Endothelial cell of umbilical vein (primary cell): ENCODE results near the gene FAM114A1. TPM values are rescaled to one million over a fixed set of nuclear protein-coding genes. Genes with fewer than 3 reads are reported as not detected.

ENCODE experiments used
- BruUV-seq: library from RNA; stranded (reverse); fragments of 400-500 nt; replicated peaks from 2 replicates; lab custom pipeline; 2021; lab: Mats Ljungman, UMichigan
- CTCF ChIA-PET: fragments of 300-600, 350-600 bp; sonication (Branson Sonifier 250); formaldehyde crosslinking; loops from one replicate; lab custom pipeline; 2021; ENCODE audit warnings: antibody characterized with exemption, inconsistent platforms; lab: Charles Lee
- POLR2A ChIA-PET: fragments of 300-600, 350-600 bp; sonication (Branson Sonifier 250); formaldehyde crosslinking; loops from one replicate; lab custom pipeline; 2021; ENCODE audit warnings: antibody characterized with exemption, inconsistent platforms; lab: Charles Lee
- DNase-seq: peaks from one replicate; pipeline ENCODE4 v3.0.0-alpha.2; 2011; ENCODE audit warnings: low read depth, low spot score
- FAIRE-seq: peaks from 2 replicates; lab custom pipeline; 2011; peaks lifted over from hg19 to GRCh38; lab: Jason Lieb, UNC
- H2AFZ ChIP-seq: 2 replicates; pipeline ENCODE4 v1.6.0; 2012; ENCODE audit warnings: low read depth, low read length, control low read depth, inconsistent platforms
- H3K27ac ChIP-seq: 2 replicates; pipeline ENCODE4 v1.5.1; 2011; ENCODE audit warnings: low read depth, mild to moderate bottlenecking, control low read depth, low read length, moderate library complexity; ENCODE audit not compliant: insufficient read depth
- H3K27me3 ChIP-seq, 2 experiments: 2 replicates each; pipeline versions ENCODE4 v1.6.0 to v1.6.1; 2011; ENCODE audit warnings: low read length in 2 of 2, mixed read lengths in 1 of 2; ENCODE audit not compliant: control insufficient read depth in 2 of 2, insufficient read depth in 2 of 2
- H3K36me3 ChIP-seq, 2 experiments: 2 replicates in 1 of 2; 3 replicates in 1 of 2; pipeline ENCODE4 v1.5.1; 2011; ENCODE audit warnings: low read length in 2 of 2, mild to moderate bottlenecking in 1 of 2, moderate library complexity in 1 of 2; ENCODE audit not compliant: control insufficient read depth in 2 of 2, insufficient read depth in 2 of 2; ENCODE audit errors: extremely low read depth in 1 of 2
- H3K4me1 ChIP-seq: 3 replicates; pipeline ENCODE4 v1.5.1; 2011; ENCODE audit warnings: mild to moderate bottlenecking, low read length; ENCODE audit not compliant: control insufficient read depth, insufficient read depth; ENCODE audit errors: extremely low read depth
- H3K4me2 ChIP-seq: 2 replicates; pipeline ENCODE4 v1.6.1; 2011; ENCODE audit warnings: low read length, control low read depth, mixed read lengths; ENCODE audit not compliant: insufficient read depth
- H3K4me3 ChIP-seq, 3 experiments: fragments of 200-600 bp in 1 of 3; sonication (generic), shearing (Covaris generic) in 1 of 3; replicated peaks in 1 of 3; 2 replicates each; pipeline ENCODE4 v1.5.1; 2011 to 2016; ENCODE audit warnings: control low read depth in 3 of 3, low read length in 3 of 3, mild to moderate bottlenecking in 2 of 3, inconsistent platforms in 1 of 3, low read depth in 1 of 3, moderate library complexity in 1 of 3; ENCODE audit not compliant: insufficient read depth in 1 of 3
- H3K79me2 ChIP-seq: 2 replicates; pipeline ENCODE4 v1.6.0; 2012; ENCODE audit warnings: low read length, inconsistent platforms; ENCODE audit not compliant: control insufficient read depth, insufficient read depth
- H3K9ac ChIP-seq: replicated peaks from 2 replicates; pipeline ENCODE3; 2011; ENCODE audit warnings: low read length, control low read depth; ENCODE audit not compliant: insufficient read depth; ENCODE audit errors: extremely low read depth
- H3K9me1 ChIP-seq: replicated peaks from 3 replicates; pipeline ENCODE4 v1.6.0; 2011; ENCODE audit warnings: mild to moderate bottlenecking, low read length; ENCODE audit not compliant: control insufficient read depth, insufficient read depth; ENCODE audit errors: extremely low read depth
- H3K9me3 ChIP-seq: replicated peaks from 2 replicates; pipeline ENCODE4 v1.5.1; 2012; ENCODE audit warnings: low read length, inconsistent platforms; ENCODE audit not compliant: control insufficient read depth, insufficient read depth
- H4K20me1 ChIP-seq: replicated peaks from 2 replicates; pipeline ENCODE3; 2011; ENCODE audit warnings: mild to moderate bottlenecking, low read length; ENCODE audit not compliant: control insufficient read depth, insufficient read depth; ENCODE audit errors: extremely low read depth
- EZH2 ChIP-seq: IDR thresholded peaks from 2 replicates; pipeline ENCODE4 v1.6.1; 2012; ENCODE audit warnings: borderline replicate concordance, low read depth, mild to moderate bottlenecking, moderate library complexity, low read length, inconsistent platforms; ENCODE audit not compliant: severe bottlenecking
- FOS ChIP-seq: IDR thresholded peaks from 2 replicates; pipeline ENCODE4 v1.6.1; 2011; ENCODE audit warnings: mild to moderate bottlenecking, low read length, moderate library complexity, borderline replicate concordance; ENCODE audit not compliant: insufficient read depth
- GATA2 ChIP-seq: IDR thresholded peaks from 2 replicates; pipeline ENCODE4 v1.7.0; 2011; ENCODE audit warnings: low read depth, mild to moderate bottlenecking, moderate library complexity, mixed read lengths, low read length; ENCODE audit not compliant: insufficient read length, insufficient read depth
- JUN ChIP-seq: IDR thresholded peaks from 2 replicates; pipeline ENCODE4 v1.6.1; 2011; ENCODE audit warnings: borderline replicate concordance, low read depth; ENCODE audit not compliant: insufficient read length, insufficient read depth
- MAX ChIP-seq: IDR thresholded peaks from 2 replicates; pipeline ENCODE4 v1.6.1; 2011; ENCODE audit not compliant: insufficient read depth, insufficient read length
- MYC ChIP-seq: IDR thresholded peaks from one replicate; pipeline ENCODE4 v1.6.1; 2011; ENCODE audit warnings: mild to moderate bottlenecking, low read depth, low read length
- POLR2A ChIP-seq: IDR thresholded peaks from 2 replicates; pipeline ENCODE4 v1.6.1; 2012; ENCODE audit warnings: low read depth, mild to moderate bottlenecking, control low read depth, low read length
- POLR2AphosphoS5 ChIP-seq: IDR thresholded peaks from 2 replicates; pipeline ENCODE4 v1.6.1; 2012; ENCODE audit warnings: low read depth, mild to moderate bottlenecking, control low read depth, low read length, moderate library complexity; ENCODE audit not compliant: insufficient read depth
- dilution Hi-C: fragments of 300-500 bp; cut with MboI; formaldehyde crosslinking; loops from one replicate; pipeline ENCODE4 v1.15.0; 2019; ENCODE audit warnings: low sequenced_read_pairs; ENCODE audit not compliant: extremely low pct_ligation_motif_present
- intact Hi-C: fragments of 100-400 bp; cut with micrococcal nuclease; formaldehyde crosslinking; loops from one replicate; pipeline ENCODE4 v1.10.0; 2022
- polyA plus RNA-seq, 4 experiments: library from polyadenylated mRNA; depleted of rRNA in 3 of 4; stranded (reverse) in 3 of 4; unstranded in 1 of 4; fragments of >200 nt; gene quantifications; 2 replicates each; pipeline versions ENCODE4 v1.2.1 to v1.2.3, GENCODE V29; 2011 to 2012; ENCODE audit warnings: missing spikeins in 1 of 4
- total RNA-seq: library from RNA; stranded (reverse); gene quantifications from 2 replicates; pipeline ENCODE4 v1.2.3, GENCODE V29; 2021
- TF ChIP-seq, protein P1 (sequence below), 2 donors: IDR thresholded peaks; 1 replicate in 1 of 2; 2 replicates in 1 of 2; pipeline ENCODE4 v1.5.1; 2011; ENCODE audit warnings: low read length in 2 of 2, mild to moderate bottlenecking in 2 of 2, moderate library complexity in 2 of 2, control low read depth in 1 of 2, inconsistent platforms in 1 of 2, low read depth in 1 of 2; ENCODE audit not compliant: insufficient read depth in 1 of 2; ENCODE audit errors: extremely low read depth in 1 of 2

Gene FAM114A1
- total and polyA plus RNA-seq, 2 donors (not counting 3 experiments of a cell fraction or from before 2014, with no cell fraction given): 99.2 to 118 TPM

DNA sequence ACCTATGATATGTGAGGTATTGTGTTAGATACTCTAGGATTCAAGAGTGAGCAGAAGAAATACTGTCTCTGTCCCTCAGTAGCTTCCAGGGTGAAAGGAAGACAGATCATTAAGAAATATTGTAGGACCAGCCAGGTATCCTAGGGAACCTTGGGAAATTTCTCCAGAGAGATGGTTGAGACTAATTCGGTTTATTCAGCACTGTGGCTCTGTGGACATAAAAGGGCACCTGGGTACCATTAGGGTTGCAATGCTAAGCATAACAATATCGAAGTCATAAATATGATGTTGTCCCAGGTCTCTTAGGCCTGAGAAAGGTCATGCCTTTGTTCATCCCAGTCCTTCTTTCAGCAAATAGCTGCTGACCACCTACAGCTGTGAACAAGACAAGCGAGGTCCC, 61.0 kb downstream of the FAM114A1 start:
- Histone ChIP-seq H3K9me1 (no peaks in the 10 kb centered on the region), H3K4me1 (no peaks in the 10 kb centered on the region), H3K4me2 (no peak overlapping the region), H2AFZ (no peak overlapping the region), H3K9me3 (no peaks in the 10 kb centered on the region), H3K9ac (no peak overlapping the region), H4K20me1 (no peaks in the 10 kb centered on the region), H3K27ac (no peak overlapping the region), H3K79me2 (no peaks in the 10 kb centered on the region), H3K36me3 (peaks cover 6 to 43% of the 10 kb centered on the region in 2 experiments), H3K4me3 (no peak overlapping the region), H3K27me3 (no peaks in the 10 kb centered on the region)
- BruUV-seq: no TSS peak
- DNase-seq (no peak), FAIRE-seq (no peak)
- intact Hi-C loops (no loop called here), dilution Hi-C loops (no loop called here)
- POLR2A ChIA-PET: no interaction called here
- TF ChIP-seq EZH2: no peak
- no peak for TF ChIP-seq FOS
- no peak for TF ChIP-seq POLR2AphosphoS5
- TF ChIP-seq POLR2A: no peak
- TF ChIP-seq MAX: no peak
- TF ChIP-seq GATA2: no peak
- TF ChIP-seq JUN: no peak
- CTCF ChIA-PET: interaction anchor here (1.2 kb wide), 1 partner anchor 207 kb away, joined by 4 read pairs; no protein-coding TSS in a partner anchor

- H3K4me2 ChIP-seq: no peak overlapping the region
- no peak for DNase-seq
- ChIA-PET POLR2A (no interaction called here), CTCF (interaction anchor here (1.2 kb wide), 1 partner anchor 206 kb away, joined by 4 read pairs; no protein-coding TSS in a partner anchor)
- TF ChIP-seq, protein P1, sequence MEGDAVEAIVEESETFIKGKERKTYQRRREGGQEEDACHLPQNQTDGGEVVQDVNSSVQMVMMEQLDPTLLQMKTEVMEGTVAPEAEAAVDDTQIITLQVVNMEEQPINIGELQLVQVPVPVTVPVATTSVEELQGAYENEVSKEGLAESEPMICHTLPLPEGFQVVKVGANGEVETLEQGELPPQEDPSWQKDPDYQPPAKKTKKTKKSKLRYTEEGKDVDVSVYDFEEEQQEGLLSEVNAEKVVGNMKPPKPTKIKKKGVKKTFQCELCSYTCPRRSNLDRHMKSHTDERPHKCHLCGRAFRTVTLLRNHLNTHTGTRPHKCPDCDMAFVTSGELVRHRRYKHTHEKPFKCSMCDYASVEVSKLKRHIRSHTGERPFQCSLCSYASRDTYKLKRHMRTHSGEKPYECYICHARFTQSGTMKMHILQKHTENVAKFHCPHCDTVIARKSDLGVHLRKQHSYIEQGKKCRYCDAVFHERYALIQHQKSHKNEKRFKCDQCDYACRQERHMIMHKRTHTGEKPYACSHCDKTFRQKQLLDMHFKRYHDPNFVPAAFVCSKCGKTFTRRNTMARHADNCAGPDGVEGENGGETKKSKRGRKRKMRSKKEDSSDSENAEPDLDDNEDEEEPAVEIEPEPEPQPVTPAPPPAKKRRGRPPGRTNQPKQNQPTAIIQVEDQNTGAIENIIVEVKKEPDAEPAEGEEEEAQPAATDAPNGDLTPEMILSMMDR (IDR thresholded peaks at IDR 0.05; ENCODE audit: extremely low read depth in 1 of 2, insufficient read depth in 1 of 2, low read depth in 1 of 2, low read length in 2 of 2): no peak
- TF ChIP-seq EZH2: no peak
- TF ChIP-seq GATA2: no peak
- TF ChIP-seq JUN: no peak
- TF ChIP-seq POLR2A: no peak
- no peak for TF ChIP-seq POLR2AphosphoS5
- no peak for TF ChIP-seq MYC
- TF ChIP-seq FOS: no peak
- TF ChIP-seq MAX: no peak
- no peak overlapping the region for H3K27ac ChIP-seq
- dilution Hi-C loops: no loop called here
- peaks cover 6 to 43% of the 10 kb centered on the region in 2 experiments for H3K36me3 ChIP-seq
- no peak overlapping the region for H3K4me3 ChIP-seq
- BruUV-seq: no TSS peak
- no peak for FAIRE-seq
- H3K9me1 ChIP-seq: no peaks in the 10 kb centered on the region
- no peaks in the 10 kb centered on the region for H3K9me3 ChIP-seq
- H3K27me3 ChIP-seq: no peaks in the 10 kb centered on the region
- no peaks in the 10 kb centered on the region for H3K4me1 ChIP-seq
- intact Hi-C loops: no loop called here
- no peaks in the 10 kb centered on the region for H4K20me1 ChIP-seq
- no peak overlapping the region for H2AFZ ChIP-seq
- no peak overlapping the region for H3K9ac ChIP-seq
- H3K79me2 ChIP-seq: no peaks in the 10 kb centered on the region
Measured at GRCh38 chr4:38928974-38929373, 61.4 kb downstream of the FAM114A1 start.
